Activated CD4-positive, alpha-beta memory T cell treated with anti-CD3 and anti-CD28 coated beads, Interleukin-2, amount 10 ng/mL, durations not matched to agents 7 days and 5 days (primary cell): ENCODE data around the gene DDX41. TPM values are rescaled to one million over a fixed set of nuclear protein-coding genes. Genes with fewer than 3 reads are reported as not detected.

Experiments
- CTCF ChIA-PET: fragments of 350-600 bp; sonication (Branson Sonifier 250); formaldehyde crosslinking; loops from one replicate; lab custom pipeline; 2021; ENCODE audit warnings: antibody characterized with exemption, inconsistent platforms; lab: Charles Lee
- POLR2A ChIA-PET: fragments of 350-600 bp; sonication (Branson Sonifier 250); formaldehyde crosslinking; loops from one replicate; lab custom pipeline; 2021; ENCODE audit warnings: antibody characterized with exemption; lab: Charles Lee
- DNase-seq: peaks from one replicate; pipeline ENCODE4 v3.0.0-alpha.2; 2020
- H3K27ac Mint-ChIP-seq: one replicate; pipeline ENCODE4 v1.8.0; 2021; ENCODE audit warnings: mild to moderate bottlenecking, mixed read lengths
- H3K27me3 Mint-ChIP-seq: one replicate; pipeline ENCODE4 v1.8.0; 2021; ENCODE audit warnings: mixed read lengths
- H3K36me3 Mint-ChIP-seq: one replicate; pipeline ENCODE4 v1.8.0; 2021; ENCODE audit warnings: low read depth, mixed read lengths
- H3K4me1 Mint-ChIP-seq: one replicate; pipeline ENCODE4 v1.8.0; 2021; ENCODE audit warnings: mixed read lengths
- H3K4me3 Mint-ChIP-seq: one replicate; pipeline ENCODE4 v1.8.0; 2021; ENCODE audit warnings: mild to moderate bottlenecking, mixed read lengths
- H3K9me3 Mint-ChIP-seq: one replicate; pipeline ENCODE4 v1.8.0; 2021; ENCODE audit warnings: mixed read lengths
- total RNA-seq, 2 experiments: library from RNA; stranded (reverse); gene quantifications; one replicate each; pipeline ENCODE4 v1.2.3, GENCODE V29; 2021

Gene DDX41
- total RNA-seq, 2 experiments from 2014 or later, result 105 to 107 TPM

DNA sequence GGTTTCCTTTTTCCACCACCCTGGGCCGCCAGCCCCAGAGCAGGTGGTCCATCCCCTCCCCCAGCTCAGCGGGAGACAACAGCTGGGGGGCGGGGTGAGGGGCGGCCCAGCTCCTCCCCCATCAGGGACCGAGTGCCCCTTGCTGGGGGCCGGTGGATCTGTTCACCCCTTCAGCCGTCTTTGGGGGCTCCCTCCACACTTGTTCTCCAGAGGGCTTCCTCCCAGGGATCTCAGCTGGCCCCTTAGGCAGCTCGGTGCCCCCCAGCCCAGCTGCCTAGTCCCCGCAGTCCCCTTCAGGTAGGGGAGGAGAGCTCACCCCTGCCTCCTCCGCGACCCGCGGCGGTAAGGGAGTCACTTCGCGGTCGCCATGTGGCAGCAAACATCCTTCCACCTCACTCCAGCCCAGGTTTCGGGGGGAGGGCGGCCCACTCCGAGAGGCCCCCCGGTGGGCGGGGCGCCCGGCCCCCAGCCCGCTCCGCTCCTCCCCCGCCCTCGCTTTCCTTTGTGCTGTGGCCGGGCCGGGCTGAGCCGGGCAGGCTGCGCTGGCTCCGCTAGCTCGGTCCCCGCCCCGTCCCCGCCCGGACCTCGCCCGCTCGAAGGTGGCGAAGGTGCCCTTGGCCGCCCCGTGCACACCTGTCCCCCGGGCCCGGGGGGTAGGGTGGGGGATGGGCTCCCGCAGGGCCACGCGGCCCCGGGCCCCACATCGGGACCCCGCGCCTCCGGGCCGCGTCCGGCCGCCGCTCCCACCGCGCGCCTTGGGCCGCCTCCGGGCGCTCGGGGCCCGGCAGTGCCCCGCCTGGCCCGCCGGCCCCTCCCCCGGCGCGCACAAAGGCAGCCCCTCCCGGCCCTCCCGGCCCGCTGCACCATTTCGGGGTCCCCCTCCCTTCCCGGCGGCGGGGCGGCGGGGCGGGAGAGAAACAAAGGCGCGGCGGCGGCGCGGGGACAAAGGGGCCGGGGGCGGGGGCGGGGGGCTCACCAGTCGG, 44.0 kb downstream of the DDX41 start:
- Mint-ChIP-seq H3K4me3 (peak overlapping the region; percentile 41), H3K9me3 (no peaks in the 10 kb centered on the region), H3K36me3 (no peaks in the 10 kb centered on the region), H3K27ac (no peak overlapping the region), H3K4me1 (peaks cover 31% of the 10 kb centered on the region), H3K27me3 (peaks cover 25% of the 10 kb centered on the region)
- CTCF ChIA-PET, result interaction anchor here (0.6 to 2.6 kb wide), 8 partner anchors 10 to 163 kb away, joined by 3 to 7 read pairs (median 4); partner anchors contain the start of gene PDLIM7
- POLR2A ChIA-PET, result interaction anchor here (0.5 to 1.8 kb wide), 10 partner anchors 8 to 101 kb away, joined by 3 to 8 read pairs (median 4); partner anchors contain the start of genes GRK6, PDLIM7 and PRR7
- peak; percentile 54 for DNase-seq

DNA sequence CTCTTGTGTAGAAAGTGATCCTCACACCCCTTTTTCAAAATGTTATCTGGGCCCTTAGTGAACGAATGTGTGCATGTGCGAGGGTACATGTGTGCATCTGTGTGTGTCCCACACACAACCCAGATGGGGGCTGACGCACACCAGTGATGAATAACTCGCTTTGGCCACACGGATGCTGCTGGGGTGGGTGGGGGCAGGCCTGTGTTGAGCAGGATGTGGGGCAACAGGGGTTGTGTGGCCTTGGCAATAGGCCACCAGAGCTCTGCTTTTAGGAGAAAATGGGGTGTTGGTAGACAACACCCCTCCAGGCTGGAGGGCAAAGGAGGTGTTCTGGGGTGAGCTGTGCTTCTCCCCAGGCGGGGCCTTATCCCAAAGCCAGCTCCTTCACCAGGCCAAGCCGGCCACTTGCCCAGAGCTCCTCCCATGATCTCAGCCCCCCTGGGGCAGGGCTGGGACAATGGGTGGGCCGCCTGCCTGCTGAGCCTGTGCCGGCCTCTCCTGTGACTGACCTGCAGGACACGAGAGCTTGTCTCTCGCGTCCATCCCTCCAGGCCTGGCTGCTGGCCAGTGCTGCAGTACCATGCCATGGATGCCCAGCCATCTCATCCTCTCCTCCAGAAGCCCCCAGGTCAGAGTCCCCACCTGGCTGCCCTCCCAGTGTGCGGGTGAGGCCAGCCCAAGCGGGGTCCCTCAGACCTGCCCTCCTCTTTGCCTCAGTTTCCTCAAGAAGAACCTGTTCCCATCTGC, 45.0 kb downstream of the DDX41 start:
- Mint-ChIP-seq H3K4me3 (no peak overlapping the region), H3K9me3 (no peaks in the 10 kb centered on the region), H3K4me1 (peaks cover 31% of the 10 kb centered on the region), H3K27ac (no peak overlapping the region), H3K27me3 (peaks cover 25% of the 10 kb centered on the region), H3K36me3 (no peaks in the 10 kb centered on the region)
- no peak for DNase-seq
- CTCF ChIA-PET, result interaction anchor here (0.6 to 2.6 kb wide), 10 partner anchors 9 to 162 kb away, joined by 3 to 7 read pairs (median 4); partner anchors contain the start of gene PDLIM7
- POLR2A ChIA-PET, result interaction anchor here (0.5 to 1.8 kb wide), 11 partner anchors 9 to 100 kb away, joined by 3 to 8 read pairs (median 4); partner anchors contain the start of genes GRK6, PDLIM7 and PRR7

DNA sequence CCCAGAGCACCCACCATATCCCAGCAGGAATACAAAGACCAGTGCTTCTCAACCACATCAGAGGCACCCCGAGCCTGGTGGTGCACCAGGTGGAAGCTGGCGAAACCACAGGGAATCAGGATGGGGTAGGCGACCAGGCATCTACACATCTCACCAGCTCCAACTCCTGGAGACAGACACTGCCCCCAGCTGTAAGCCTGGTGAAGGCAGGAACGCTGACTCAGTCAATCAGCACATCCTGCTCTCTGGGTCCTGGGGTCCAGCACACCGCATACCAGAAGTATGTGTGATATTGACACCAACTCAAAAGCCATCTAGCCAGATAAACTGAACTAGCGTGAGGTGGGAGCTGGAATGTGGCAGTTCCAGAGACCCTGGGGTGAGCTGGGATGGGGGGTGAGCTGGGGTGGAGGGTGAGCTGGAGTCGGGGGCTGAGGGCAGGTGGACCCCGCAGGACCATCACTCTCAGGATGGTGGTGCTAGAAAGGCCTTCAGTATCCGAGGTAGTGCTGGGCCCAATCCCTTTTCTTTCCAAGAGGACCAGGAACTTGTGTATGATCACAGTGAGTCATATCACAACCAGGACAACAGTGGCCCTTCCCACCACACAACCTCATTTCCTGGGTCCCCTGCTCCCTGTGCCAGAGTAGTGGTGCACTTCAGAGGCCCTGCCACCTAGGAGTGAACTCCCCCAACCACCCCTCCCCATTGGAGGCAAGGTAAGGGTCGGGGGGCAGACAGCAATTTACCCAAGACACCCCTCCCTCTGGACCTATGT, 45.8 kb downstream of the DDX41 start:
- Mint-ChIP-seq H3K36me3 (no peaks in the 10 kb centered on the region), H3K27ac (no peak overlapping the region), H3K9me3 (no peaks in the 10 kb centered on the region), H3K4me1 (peaks cover 27% of the 10 kb centered on the region), H3K27me3 (peaks cover 25% of the 10 kb centered on the region), H3K4me3 (no peak overlapping the region)
- CTCF ChIA-PET, result interaction anchor here (0.9 to 2.6 kb wide), 6 partner anchors 14 to 69 kb away, joined by 3 to 7 read pairs (median 5); no protein-coding TSS in a partner anchor
- no peak for DNase-seq
- POLR2A ChIA-PET, result interaction anchor here (0.8 to 1.8 kb wide), 5 partner anchors 24 to 99 kb away, joined by 3 to 8 read pairs (median 3); partner anchors contain the start of gene PRR7

DNA sequence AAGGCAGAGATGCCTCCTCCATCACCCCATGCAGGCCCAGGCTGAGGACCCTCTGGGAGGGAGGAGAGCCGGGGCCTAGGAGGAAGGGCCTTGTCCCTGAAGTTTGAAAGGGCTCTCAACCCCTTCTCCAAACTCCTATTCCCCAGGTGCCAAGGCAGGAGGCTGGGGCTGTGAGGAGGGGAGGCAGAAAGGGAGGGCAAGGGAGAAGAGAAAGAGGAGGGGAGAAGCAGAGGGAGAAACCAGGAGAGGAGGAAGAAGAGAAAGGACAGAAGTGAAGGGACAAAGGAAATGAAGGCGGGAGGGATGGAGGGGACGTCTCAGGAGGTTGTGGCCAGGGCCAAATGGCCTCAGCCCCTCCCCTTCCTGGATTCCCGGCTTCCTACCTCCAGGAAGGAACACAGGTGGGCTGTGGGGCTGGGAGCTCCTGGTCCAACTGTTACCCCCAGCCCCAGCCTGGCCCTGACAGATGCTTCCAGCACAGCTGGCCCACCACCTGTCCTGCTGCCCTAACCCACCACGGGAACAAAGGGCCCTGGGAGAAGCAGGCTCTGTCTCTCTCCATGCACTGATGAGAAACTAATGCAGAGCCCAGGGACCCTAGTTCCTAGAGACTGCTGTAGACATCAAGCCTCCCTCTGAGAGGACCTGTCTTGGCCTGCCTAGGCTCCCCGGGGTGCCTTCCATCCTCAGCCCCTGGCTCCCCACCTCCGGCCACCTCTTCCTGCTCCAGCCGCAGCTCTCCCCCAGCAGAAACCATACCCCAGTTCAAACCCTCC, 46.8 kb downstream of the DDX41 start:
- peaks cover 20% of the 10 kb centered on the region for H3K4me1 Mint-ChIP-seq
- H3K4me3 Mint-ChIP-seq, result no peak overlapping the region
- H3K9me3 Mint-ChIP-seq, result no peaks in the 10 kb centered on the region
- no peak overlapping the region for H3K27ac Mint-ChIP-seq
- DNase-seq, result no peak
- POLR2A ChIA-PET, result no interaction called here
- no peaks in the 10 kb centered on the region for H3K36me3 Mint-ChIP-seq
- CTCF ChIA-PET, result interaction anchor here (1.4 kb wide), 1 partner anchor 13 kb away, joined by 6 read pairs; no protein-coding TSS in a partner anchor
- peaks cover 18% of the 10 kb centered on the region for H3K27me3 Mint-ChIP-seq

DNA sequence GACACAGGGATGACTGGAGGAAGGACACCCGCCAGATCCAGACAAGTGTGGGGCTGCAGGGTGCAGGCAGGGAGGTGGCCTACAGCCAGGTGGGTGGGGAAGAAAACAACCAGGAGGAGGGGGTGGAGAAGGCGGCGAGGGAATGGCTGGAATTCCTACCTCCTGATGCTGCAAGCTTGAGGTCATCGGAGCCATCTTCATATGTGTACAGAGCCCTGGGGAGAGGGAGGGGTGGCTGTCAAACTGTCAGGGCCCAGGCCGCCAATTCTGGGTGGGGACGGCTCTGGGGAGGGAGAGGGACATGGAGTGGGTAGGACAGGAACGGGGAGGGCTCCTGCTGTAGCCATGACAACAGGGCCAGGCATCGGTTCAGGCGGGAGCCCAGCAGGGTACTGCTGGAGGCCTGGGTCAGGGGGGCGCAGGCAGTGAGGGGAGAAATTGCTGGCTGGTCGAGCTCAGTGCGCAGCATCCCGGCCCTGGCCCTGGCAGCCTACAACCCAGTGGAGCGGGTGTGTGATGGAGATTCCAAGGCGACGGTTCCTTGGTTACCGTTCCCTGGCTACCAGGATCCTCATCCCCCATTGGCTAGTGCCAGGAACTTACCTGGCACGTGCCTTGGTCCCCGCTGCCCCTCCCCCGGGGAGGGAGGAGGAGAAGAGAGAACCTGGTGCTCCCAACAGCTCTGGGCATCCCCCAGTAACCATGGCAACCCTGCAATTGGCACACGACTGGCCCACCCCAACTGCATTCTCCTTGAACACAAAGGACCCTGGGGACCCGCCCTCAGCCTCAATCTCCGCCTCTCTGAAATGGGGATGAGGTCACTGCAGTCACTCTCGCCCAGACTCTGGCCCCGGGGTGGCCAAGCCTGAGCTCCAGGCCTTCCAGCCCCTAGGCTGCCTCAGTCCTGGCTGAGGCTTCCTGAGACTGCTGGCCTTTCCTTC, 47.8 kb downstream of the DDX41 start:
- ChIA-PET POLR2A (interaction anchor here (0.8 kb wide), 1 partner anchor 65 kb away, joined by 3 read pairs; no protein-coding TSS in a partner anchor), CTCF (interaction anchor here (0.5 to 1.6 kb wide), 3 partner anchors 12 to 14 kb away, joined by 3 to 6 read pairs (median 4); no protein-coding TSS in a partner anchor)
- no peaks in the 10 kb centered on the region for H3K36me3 Mint-ChIP-seq

DNA sequence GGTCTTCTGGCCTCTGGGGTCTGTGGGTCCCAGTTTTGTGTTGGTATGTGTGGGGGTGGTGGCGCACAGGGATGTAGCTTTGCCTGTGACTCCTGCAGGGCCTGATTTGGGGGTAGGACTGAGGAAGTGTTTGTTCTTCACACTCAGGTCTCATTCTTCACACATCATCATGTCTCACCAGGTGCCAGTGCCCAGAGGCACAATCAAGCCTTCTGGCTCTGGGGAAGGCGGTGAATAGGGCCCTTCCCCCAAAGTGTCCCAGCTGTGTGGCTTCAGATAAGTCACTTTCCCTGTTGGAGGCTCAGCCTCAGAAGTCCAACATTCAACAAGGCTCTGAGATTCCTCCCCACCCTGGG, 48.5 kb downstream of the DDX41 start:
- no peak for DNase-seq
- Mint-ChIP-seq H3K36me3 (no peaks in the 10 kb centered on the region), H3K27ac (no peak overlapping the region), H3K9me3 (no peaks in the 10 kb centered on the region), H3K27me3 (peaks cover 6% of the 10 kb centered on the region), H3K4me3 (no peak overlapping the region), H3K4me1 (peaks cover 15% of the 10 kb centered on the region)
- ChIA-PET CTCF (interaction anchor here (0.5 to 1.6 kb wide), 2 partner anchors 13 to 14 kb away, joined by 3 to 4 read pairs; no protein-coding TSS in a partner anchor), POLR2A (interaction anchor here (0.7 to 0.8 kb wide), 2 partner anchors 13 to 64 kb away, joined by 3 read pairs; no protein-coding TSS in a partner anchor)

More for the DNA sequence above, 47.8 kb downstream of the DDX41 start:
- Mint-ChIP-seq H3K4me1 (peaks cover 16% of the 10 kb centered on the region), H3K9me3 (no peaks in the 10 kb centered on the region), H3K4me3 (no peak overlapping the region), H3K27ac (no peak overlapping the region), H3K27me3 (peaks cover 8% of the 10 kb centered on the region)
- DNase-seq, result no peak

DNA sequence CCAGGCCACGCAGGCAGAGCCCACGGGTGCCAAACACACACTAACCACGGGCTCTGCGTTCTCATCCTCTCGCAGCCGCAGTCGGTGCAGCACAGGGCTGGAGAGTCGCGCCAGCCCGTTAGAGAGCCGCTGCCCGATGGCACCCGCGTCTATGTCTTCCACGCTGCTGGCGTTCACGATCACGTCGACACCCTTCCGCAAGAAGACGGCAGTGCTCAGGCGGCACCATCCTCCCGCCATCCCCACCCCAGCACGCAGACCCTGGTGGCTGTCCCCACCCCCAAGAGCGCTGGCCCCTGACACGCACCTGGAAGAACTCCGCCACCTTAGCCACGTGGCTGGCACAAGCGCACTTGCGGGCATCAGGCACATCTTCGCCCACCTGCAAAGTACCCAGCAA, 49.3 kb downstream of the DDX41 start:
- no peak overlapping the region for H3K4me3 Mint-ChIP-seq
- no peak for DNase-seq
- H3K36me3 Mint-ChIP-seq, result no peaks in the 10 kb centered on the region
- no peak overlapping the region for H3K27ac Mint-ChIP-seq
- no peaks in the 10 kb centered on the region for H3K9me3 Mint-ChIP-seq
- H3K4me1 Mint-ChIP-seq, result peaks cover 17% of the 10 kb centered on the region
- peaks cover 6% of the 10 kb centered on the region for H3K27me3 Mint-ChIP-seq
- ChIA-PET CTCF (no interaction called here), POLR2A (no interaction called here)

DNA sequence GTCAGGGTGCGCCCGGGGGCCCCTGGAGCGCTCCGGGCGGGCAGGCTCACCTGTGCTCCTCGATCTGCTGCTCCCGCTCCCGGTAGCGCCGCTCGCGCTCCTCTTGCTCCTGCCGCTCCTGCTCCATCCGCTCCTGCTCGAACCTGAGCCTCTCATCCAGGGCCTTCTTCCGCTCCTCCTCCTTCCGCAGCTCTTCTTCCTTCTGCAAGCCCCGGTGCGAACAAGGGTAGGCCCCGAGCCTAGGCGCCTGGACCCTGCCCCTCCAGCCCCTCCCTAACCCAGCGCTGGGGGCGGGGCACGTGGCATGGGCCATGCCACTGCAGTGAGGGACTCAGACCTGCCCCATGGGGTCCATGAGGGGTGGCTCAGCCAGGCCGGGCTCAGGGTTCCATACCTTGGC, 49.9 kb downstream of the DDX41 start:
- Mint-ChIP-seq H3K27me3 (peaks cover 2% of the 10 kb centered on the region), H3K4me3 (no peak overlapping the region), H3K36me3 (no peaks in the 10 kb centered on the region), H3K27ac (no peak overlapping the region), H3K9me3 (no peaks in the 10 kb centered on the region), H3K4me1 (peaks cover 20% of the 10 kb centered on the region)
- ChIA-PET CTCF (interaction anchor here (0.6 kb wide), 1 partner anchor 9 kb away, joined by 3 read pairs; no protein-coding TSS in a partner anchor), POLR2A (no interaction called here)
- no peak for DNase-seq

DNA sequence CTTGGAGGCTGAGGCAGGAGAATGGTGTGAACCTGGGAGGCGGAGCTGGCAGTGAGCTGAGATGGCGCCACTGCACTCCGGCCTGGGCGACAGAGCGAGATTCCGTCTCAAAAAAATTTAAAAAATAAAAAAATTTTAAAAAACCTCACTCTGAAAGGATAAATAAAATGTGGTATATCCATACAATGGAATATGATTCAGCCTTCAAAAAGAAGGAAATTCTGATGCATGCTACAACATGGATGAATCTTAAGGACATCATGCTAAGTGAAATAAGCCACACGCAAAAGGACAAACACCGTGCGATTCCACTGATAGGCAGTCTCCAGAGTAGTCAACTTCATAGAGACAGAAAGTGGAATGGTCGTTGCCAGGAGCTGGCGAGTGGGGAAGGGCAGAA, 51.7 kb downstream of the DDX41 start:
- Mint-ChIP-seq H3K4me3 (no peak overlapping the region), H3K9me3 (no peaks in the 10 kb centered on the region), H3K27me3 (no peaks in the 10 kb centered on the region), H3K27ac (no peak overlapping the region), H3K36me3 (no peaks in the 10 kb centered on the region), H3K4me1 (peaks cover 17% of the 10 kb centered on the region)
- POLR2A ChIA-PET, result no interaction called here
- CTCF ChIA-PET, result interaction anchor here (1.0 kb wide), 1 partner anchor 8 kb away, joined by 4 read pairs; no protein-coding TSS in a partner anchor
- no peak for DNase-seq

DNA sequence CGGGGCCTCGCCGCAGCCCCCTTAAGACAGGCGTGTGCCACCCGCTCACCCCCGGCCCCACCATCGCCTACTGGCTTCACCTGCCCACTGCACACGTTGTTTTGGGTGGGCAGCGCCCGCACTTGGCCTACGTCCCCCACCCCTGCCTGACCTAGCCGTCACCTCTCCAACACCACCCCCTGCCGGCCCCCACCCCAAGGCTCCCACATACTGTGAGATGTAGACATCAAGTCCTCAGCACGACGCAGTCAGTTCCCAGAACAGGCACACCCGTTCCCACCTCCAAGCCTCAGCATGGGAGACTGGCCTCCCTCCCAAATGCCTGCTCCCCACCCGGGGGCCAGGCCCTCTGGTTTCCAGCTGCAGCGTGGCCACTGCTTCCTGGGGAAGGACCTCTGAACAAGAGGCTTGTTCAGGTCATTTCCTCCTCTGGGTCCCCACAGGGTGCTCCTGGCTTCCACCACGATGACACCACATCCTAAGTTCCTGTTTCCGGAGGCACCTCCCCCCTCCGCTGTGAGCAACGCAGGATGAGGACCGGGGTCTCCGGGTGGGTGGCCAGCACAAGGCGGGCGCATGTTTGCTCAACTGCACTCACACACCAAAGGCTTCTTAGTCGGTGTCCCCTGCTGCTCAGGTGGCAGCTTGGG, 54.6 kb downstream of the DDX41 start:
- Mint-ChIP-seq H3K4me1 (peaks cover 20% of the 10 kb centered on the region), H3K4me3 (peak overlapping the region; percentile 3), H3K27ac (no peak overlapping the region), H3K9me3 (no peaks in the 10 kb centered on the region), H3K27me3 (no peaks in the 10 kb centered on the region), H3K36me3 (no peaks in the 10 kb centered on the region)
- no peak for DNase-seq
- ChIA-PET POLR2A (interaction anchor here (1.0 kb wide), 1 partner anchor 71 kb away, joined by 5 read pairs; no protein-coding TSS in a partner anchor), CTCF (interaction anchor here (0.7 to 1.5 kb wide), 3 partner anchors 10 to 84 kb away, joined by 3 to 5 read pairs (median 3); no protein-coding TSS in a partner anchor)
